Nephron (organoid): Measurements from ENCODE around the gene KCNQ1.

ENCODE experiments used
- H3K27ac Mint-ChIP-seq, 3 experiments: 2 replicates each; pipeline ENCODE4 v1.8.0; 2020; ENCODE audit warnings: mixed read lengths in 3 of 3, mild to moderate bottlenecking in 2 of 3, moderate library complexity in 1 of 3
- H3K27me3 Mint-ChIP-seq: 2 replicates; pipeline ENCODE4 v1.8.0; 2021; ENCODE audit warnings: low read depth, mild to moderate bottlenecking, moderate library complexity, mixed read lengths
- H3K36me3 Mint-ChIP-seq: 2 replicates; pipeline ENCODE4 v1.8.0; 2020; ENCODE audit warnings: low read depth, mixed read lengths
- H3K4me1 Mint-ChIP-seq: 2 replicates; pipeline ENCODE4 v1.8.0; 2020; ENCODE audit warnings: mixed read lengths
- H3K4me3 Mint-ChIP-seq, 3 experiments: 2 replicates each; pipeline ENCODE4 v1.8.0; 2020; ENCODE audit warnings: mild to moderate bottlenecking in 3 of 3, mixed read lengths in 3 of 3, moderate library complexity in 2 of 3
- H3K9me3 Mint-ChIP-seq: 2 replicates; pipeline ENCODE4 v1.8.0; 2020; ENCODE audit warnings: mixed read lengths
- TF ChIP-seq, protein P1 (sequence below), 3 experiments: fragments of 200-600 bp; sonication (generic); IDR thresholded peaks; one replicate each; pipeline ENCODE4 v1.5.0; 2021; ENCODE audit warnings: antibody characterized with exemption in 3 of 3; ENCODE audit not compliant: unreplicated experiment in 3 of 3

KCNQ1 gene

GRCh38 chr11:2535673-2536439, 91.0 kb downstream of the KCNQ1 start:
- Mint-ChIP-seq H3K4me3 (no peak overlapping the region), H3K9me3 (peaks cover 3% of the 10 kb centered on the region), H3K27me3 (no peaks in the 10 kb centered on the region), H3K27ac (peak overlapping the region in 2 of 3 experiments; percentile 35 to 88), H3K4me1 (peaks cover 45% of the 10 kb centered on the region), H3K36me3 (no peaks in the 10 kb centered on the region)
- TF ChIP-seq, protein P1, sequence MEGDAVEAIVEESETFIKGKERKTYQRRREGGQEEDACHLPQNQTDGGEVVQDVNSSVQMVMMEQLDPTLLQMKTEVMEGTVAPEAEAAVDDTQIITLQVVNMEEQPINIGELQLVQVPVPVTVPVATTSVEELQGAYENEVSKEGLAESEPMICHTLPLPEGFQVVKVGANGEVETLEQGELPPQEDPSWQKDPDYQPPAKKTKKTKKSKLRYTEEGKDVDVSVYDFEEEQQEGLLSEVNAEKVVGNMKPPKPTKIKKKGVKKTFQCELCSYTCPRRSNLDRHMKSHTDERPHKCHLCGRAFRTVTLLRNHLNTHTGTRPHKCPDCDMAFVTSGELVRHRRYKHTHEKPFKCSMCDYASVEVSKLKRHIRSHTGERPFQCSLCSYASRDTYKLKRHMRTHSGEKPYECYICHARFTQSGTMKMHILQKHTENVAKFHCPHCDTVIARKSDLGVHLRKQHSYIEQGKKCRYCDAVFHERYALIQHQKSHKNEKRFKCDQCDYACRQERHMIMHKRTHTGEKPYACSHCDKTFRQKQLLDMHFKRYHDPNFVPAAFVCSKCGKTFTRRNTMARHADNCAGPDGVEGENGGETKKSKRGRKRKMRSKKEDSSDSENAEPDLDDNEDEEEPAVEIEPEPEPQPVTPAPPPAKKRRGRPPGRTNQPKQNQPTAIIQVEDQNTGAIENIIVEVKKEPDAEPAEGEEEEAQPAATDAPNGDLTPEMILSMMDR (IDR thresholded peaks at IDR 0.05; ENCODE audit: unreplicated experiment in 3 of 3), result no peak

- Mint-ChIP-seq H3K36me3 (no peaks in the 10 kb centered on the region), H3K4me3 (no peak overlapping the region), H3K9me3 (peaks cover 3% of the 10 kb centered on the region), H3K27me3 (no peaks in the 10 kb centered on the region), H3K27ac (peak overlapping the region in 1 of 3 experiments; percentile 87), H3K4me1 (peaks cover 51% of the 10 kb centered on the region)
- TF ChIP-seq, protein P1 (IDR thresholded peaks at IDR 0.05; ENCODE audit: unreplicated experiment in 3 of 3), result no peak
Observed at GRCh38 chr11:2536440-2536989, 91.7 kb downstream of the KCNQ1 start.

DNA sequence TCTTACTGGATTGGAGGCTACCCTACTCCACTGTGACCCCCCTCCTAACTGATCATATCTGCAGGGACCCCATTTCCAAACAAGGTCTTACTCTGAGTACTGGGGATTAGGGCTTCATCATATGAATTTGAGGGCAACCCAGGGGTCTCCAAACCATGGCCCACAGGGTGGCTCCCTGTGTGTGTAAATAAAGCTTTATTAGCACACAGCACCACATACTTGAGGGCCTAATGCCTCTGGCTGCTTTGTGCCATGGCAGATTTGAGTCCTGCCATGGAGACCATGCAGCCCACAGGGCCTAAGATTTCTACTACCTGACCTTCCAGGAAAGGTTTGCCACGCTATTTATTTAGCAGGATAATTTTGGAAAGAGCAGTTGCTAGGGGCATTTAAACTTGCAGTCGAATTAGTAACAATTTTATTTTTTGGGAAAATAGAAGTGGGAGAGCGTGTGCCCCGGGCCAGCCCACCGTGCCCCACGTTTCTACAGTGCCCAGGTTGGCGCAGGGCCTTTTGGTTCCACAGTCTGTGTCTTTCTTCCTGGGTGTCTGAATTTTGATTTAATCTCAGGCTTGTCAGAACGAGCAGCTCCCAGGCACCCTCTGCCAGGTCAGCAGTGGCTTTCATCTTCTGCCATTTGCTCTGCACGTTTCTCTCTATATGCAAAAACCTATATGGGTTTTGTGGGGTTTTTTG, 92.3 kb downstream of the KCNQ1 start:
- Mint-ChIP-seq H3K36me3 (no peaks in the 10 kb centered on the region), H3K4me3 (peak overlapping the region in 1 of 3 experiments; percentile 42), H3K27me3 (peaks cover 3% of the 10 kb centered on the region), H3K4me1 (peaks cover 52% of the 10 kb centered on the region), H3K9me3 (peaks cover 3% of the 10 kb centered on the region), H3K27ac (peak overlapping the region; percentile 69 to 88 (median 87))
- TF ChIP-seq, protein P1 (IDR thresholded peaks at IDR 0.05; ENCODE audit: unreplicated experiment in 3 of 3), result no peak

DNA sequence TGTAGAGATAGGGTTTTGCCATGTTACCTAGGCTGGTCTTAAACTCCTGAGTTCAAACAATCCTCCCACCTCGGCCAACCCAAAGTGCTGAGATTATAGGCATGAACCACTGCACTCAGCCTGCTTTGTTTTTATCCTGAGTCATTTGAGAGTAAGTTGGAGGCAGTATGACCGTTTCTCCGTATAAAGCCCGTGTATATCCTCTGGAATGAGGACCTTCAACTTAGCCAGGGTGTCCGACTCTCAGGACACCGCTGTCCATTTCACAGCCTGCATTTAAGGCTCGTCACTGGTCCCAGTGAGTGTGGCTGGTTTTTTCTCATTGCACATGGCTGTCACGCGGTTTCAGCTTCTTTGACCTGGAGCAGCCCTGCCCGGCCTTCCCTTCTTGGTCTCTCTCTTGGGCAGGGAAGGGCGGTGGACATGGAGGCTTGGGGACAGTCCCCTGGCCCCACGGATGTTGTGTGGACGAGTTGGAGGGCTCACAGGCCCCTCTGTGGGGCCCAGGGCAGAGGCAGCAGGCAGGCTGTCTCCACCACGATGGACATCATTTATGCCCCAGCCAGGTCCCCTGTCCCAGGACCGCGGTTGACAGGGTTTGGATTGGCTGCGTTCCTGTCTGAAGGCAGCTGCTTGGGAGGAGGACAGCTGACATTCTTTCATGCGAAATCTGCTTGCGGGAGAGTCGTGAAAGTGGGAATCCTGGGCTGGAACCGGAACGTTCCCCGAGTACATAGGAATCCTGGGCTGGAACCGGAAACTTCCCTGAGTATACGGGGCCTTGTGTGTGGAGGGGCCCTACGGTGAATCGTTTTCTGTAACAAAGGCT, 93.3 kb downstream of the KCNQ1 start:
- Mint-ChIP-seq H3K36me3 (no peaks in the 10 kb centered on the region), H3K27ac (peak overlapping the region; percentile 69 to 88 (median 87)), H3K4me3 (peak overlapping the region in 2 of 3 experiments; percentile 34 to 42)

GRCh38 chr11:2538951-2539350, 94.1 kb downstream of the KCNQ1 start:
- H3K9me3 Mint-ChIP-seq, result peaks cover 3% of the 10 kb centered on the region
- peak overlapping the region; percentile 69 to 88 (median 77) for H3K27ac Mint-ChIP-seq
- no peaks in the 10 kb centered on the region for H3K36me3 Mint-ChIP-seq
- no peak overlapping the region for H3K4me3 Mint-ChIP-seq
- TF ChIP-seq, protein P1 (IDR thresholded peaks at IDR 0.05; ENCODE audit: unreplicated experiment in 3 of 3), result no peak
- H3K4me1 Mint-ChIP-seq, result peaks cover 37% of the 10 kb centered on the region
- peaks cover 3% of the 10 kb centered on the region for H3K27me3 Mint-ChIP-seq

More for the DNA sequence above, 93.3 kb downstream of the KCNQ1 start:
- Mint-ChIP-seq H3K4me1 (peaks cover 44% of the 10 kb centered on the region), H3K27me3 (peaks cover 3% of the 10 kb centered on the region), H3K9me3 (peaks cover 3% of the 10 kb centered on the region)
- TF ChIP-seq, protein P1 (IDR thresholded peaks at IDR 0.05; ENCODE audit: unreplicated experiment in 3 of 3), result no peak
